GM19193 (cell line): ENCODE measurements around the gene TEAD4.

Experiments used
- POLR2A ChIP-seq: IDR thresholded peaks from 4 replicates; pipeline ENCODE4 v1.6.1; 2011; ENCODE audit not compliant: insufficient read depth, insufficient read length; ENCODE audit errors: extremely low read depth

TEAD4 gene

DNA sequence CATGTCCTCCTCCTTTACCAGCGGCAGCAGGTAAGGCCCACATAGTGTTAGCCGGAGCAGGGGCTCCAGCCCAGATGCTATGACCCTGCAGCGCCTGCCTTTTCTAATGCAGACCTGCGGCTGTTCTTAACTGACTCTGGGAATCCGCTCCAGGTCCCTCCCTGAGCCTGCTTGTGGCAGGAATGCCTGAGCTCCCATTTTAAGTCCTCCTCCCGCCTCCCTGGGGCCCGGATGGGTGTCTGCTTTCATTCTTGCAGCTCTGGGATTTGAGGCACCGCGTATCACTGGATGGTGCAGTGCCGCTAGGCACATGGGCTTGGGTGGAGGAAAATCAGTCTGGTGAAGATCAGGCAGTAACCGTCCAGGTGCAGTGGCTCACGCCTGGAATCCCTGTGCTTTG is 125.5 kb downstream of the TEAD4 start:
- TF ChIP-seq POLR2A = no peak

DNA sequence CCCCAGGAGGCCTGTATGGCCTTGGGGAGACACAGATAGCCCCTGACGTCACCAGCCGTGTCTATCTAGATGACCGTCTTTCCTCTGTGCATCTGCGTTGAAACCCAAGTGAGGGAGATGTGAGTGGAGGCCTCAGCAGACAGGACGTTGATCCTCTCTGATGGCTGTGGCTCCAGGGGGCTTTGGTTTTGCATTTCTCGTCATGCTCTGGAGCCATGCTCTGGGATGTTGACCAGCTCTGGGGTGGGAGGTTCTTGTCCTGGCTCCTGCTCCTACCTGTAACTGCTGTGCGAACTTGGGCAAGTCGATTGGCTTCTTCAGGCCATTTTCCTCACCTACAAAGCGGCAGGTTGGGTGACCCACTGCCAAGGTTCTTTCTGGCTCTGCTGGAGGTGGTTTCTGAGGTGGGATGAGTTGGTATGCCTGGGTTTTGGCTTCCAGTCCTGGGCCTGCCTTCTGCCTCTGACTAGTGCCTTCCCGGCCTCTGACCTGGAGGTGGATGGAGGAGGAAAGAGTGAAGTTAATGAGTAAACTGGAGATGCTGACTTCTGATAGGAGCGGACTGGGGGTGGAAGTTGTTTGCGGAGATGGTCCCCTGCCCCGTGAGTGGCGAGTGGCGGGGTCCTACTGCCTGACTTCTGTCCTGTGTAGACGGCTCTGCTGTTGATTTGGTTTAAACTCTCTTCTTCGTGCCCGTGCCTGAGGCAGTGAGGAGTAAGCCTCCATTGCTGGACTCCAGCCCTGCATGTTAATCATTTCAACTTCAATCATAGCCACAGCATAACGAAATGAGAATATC is 126.3 kb downstream of the TEAD4 start:
- no peak for TF ChIP-seq POLR2A

DNA sequence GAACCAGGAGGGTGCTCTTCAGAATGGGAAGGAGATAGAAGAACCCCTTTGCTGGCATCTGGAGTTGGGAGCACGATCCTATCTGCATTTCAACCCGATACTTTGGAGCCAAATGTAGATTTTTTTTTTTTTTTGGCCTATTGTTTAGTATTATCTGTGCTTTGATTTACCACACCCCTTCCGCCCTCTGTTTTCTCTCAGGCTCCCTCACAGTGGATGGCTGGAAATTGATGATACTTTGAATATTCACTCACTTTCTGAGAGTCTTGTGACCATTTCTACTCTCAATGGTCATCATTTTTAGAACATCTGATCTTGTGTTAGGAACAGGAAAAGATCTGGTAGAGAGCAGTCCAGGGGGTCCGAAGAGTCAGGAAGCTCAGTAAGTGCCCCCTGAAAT is 127.0 kb downstream of the TEAD4 start:
- no peak for TF ChIP-seq POLR2A

DNA sequence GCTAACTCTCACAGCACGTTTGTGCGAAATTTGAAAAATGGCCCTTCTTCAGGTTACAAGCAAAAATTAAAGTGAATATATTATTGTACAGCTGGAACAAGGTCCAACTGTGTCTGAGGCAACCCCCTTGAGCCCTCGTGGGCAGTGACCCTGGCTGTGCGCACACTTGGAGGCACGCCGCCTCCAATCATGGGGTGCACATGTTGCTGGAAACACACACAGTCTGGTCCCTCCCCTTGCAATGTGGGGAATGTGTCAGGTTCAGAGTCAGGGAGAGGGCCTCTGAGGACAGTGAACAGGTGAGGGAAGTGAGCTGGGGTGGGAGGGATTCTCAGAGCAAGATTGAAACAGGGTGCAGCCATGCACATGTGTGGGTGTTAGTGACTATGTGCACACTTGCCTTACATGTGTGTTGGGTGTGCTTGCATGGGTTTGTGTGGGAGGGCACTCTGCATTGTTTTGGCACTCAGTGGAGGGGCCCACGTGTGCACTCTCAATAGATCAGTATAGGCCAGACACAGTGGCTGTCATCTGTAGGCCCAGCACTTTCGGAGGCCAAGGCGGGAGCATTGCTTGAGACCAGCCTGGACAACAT is 127.6 kb downstream of the TEAD4 start:
- TF ChIP-seq POLR2A = no peak

DNA sequence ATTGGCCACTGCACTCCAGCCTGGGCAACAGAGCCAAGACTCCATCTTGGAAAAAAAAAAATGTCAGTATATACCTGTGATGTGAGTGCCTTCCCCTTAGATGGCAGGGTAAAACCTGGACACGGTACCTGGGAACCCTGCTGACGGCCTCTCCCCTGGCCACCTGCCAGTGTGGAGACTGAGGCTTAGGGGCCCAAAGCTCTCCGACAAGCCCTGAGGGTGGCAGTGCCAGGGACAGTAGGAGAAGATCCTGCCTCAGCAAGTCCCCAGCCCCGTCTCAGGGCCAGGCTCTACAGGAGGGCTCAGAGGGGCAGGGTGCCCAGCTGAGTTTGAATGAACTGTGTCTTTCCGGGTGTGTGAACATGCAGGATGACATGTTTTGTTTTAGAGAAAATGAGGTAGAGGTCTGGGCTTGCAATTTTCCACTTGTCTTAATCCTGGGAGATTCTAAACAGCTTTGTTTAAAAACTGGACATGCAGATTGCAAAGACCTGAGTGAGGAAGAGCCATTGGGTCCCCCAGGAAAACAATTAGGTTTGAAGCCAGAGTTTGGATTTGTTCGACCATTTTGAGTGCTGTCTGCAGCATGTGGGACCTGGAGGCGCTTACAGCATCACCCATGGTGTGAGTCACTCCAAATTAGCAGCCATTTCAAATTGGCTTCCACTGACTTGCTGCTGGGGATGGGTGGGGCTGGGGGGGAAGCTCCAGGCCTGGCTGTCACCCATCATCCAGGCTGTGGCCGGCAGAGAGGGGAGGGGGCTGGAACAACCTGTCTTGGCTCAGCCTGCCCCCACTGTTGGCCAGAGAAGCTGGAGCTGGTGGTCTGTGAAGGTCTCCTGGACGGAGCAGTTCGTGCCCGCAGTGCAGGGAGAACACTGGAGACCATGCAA is 128.8 kb downstream of the TEAD4 start:
- no peak for TF ChIP-seq POLR2A

DNA sequence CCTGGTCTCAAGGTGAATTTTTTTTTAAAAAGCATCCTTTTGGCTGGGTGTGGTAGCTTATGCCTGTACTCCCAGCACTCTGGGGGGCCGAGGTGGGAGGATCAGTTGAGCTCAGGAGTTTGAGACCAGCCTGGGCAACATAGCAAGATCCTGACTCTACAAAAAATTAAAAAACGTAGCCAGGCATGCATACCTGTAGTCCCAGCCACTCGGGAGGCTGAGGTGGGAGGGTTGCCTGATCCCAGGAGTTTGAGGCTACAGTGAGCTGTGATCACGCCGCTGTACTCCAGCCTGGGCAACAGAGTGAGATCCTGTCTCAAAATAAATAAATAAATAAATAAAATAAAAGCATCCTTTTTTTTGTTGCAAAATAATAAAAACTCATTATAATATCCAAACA is 130.4 kb downstream of the TEAD4 start:
- TF ChIP-seq POLR2A = no peak
